22Rv1 (cell line): Measurements from ENCODE around the gene VPS35L.

Source experiments
- CTCF ChIP-seq: fragments of 450-650 bp; IDR thresholded peaks from 2 replicates; pipeline ENCODE4 v1.5.1; 2017; ENCODE audit warnings: mild to moderate bottlenecking
- ZFX ChIP-seq: fragments of 450-650 bp; IDR thresholded peaks from 2 replicates; pipeline ENCODE4 v1.6.1; 2017; ENCODE audit warnings: antibody characterized with exemption, borderline replicate concordance

GRCh38 chr16:19513377-19514053 lies 42.0 kb upstream of the VPS35L start:
- TF ChIP-seq CTCF: no peak
- no peak for TF ChIP-seq ZFX
